WI38 (cell line): Measurements from ENCODE around the gene FAM114A2.
"Not testable (repeated sequence)": the region's sequence is repeated elsewhere in the genome, so short reads cannot be mapped to it uniquely, and the experiment has no call there.

Source experiments
- H3K4me3 ChIP-seq: 2 replicates; pipeline ENCODE4 v1.5.1; 2011; ENCODE audit warnings: low read depth, mild to moderate bottlenecking, control low read depth, low read length
- TF ChIP-seq, protein P1 (sequence below): IDR thresholded peaks from 2 replicates; pipeline ENCODE4 v1.5.1; 2012; ENCODE audit warnings: low read depth, mild to moderate bottlenecking, control low read depth, low read length

FAM114A2 gene

DNA sequence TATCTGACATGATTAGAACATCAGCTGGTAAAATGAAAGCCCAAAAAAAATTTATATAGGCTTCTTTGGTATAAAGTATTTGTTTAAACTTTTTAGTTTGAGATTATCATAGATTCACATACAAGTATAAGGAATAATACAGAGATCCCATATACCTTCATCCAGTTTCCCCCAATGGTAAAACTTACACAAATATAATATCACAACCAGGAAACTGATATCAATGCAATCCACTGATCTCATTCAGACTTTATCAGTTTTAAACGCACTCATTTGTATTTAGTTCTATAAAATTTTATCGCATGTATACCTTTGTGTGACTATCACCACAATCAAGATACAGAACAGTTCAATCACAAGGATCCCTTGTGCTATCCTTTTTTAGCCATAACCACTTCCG lies 3.8 kb downstream of the FAM114A2 start:
- no peak overlapping the region for H3K4me3 ChIP-seq
- TF ChIP-seq, protein P1, sequence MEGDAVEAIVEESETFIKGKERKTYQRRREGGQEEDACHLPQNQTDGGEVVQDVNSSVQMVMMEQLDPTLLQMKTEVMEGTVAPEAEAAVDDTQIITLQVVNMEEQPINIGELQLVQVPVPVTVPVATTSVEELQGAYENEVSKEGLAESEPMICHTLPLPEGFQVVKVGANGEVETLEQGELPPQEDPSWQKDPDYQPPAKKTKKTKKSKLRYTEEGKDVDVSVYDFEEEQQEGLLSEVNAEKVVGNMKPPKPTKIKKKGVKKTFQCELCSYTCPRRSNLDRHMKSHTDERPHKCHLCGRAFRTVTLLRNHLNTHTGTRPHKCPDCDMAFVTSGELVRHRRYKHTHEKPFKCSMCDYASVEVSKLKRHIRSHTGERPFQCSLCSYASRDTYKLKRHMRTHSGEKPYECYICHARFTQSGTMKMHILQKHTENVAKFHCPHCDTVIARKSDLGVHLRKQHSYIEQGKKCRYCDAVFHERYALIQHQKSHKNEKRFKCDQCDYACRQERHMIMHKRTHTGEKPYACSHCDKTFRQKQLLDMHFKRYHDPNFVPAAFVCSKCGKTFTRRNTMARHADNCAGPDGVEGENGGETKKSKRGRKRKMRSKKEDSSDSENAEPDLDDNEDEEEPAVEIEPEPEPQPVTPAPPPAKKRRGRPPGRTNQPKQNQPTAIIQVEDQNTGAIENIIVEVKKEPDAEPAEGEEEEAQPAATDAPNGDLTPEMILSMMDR = no peak

DNA sequence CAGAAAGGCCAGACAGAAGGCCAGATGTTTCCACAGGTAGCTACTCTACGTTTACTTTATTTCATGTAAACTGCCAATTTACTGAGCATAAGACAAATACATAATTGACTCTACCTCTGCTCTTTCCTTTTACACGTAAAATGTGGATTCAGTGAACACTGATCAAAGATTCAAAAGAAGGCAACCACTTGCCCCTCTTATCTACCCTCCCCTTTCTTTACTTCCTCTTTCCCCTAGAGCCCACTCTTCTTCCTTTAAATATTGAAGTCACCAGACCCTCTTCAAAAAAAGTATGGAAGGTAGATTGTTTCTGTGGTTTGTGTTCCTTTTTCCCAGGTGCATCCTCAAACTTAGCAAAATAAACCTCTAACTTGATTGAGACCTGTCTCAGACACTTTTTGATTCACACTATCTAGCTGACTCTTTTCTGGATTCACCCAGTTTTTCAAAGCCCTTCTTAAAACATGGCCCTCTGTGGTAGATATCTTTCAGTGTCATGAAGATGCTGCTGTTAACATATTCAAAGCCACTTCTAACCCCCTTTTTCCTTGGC lies 6.7 kb downstream of the FAM114A2 start:
- TF ChIP-seq, protein P1 = no peak
- H3K4me3 ChIP-seq = no peak overlapping the region

DNA sequence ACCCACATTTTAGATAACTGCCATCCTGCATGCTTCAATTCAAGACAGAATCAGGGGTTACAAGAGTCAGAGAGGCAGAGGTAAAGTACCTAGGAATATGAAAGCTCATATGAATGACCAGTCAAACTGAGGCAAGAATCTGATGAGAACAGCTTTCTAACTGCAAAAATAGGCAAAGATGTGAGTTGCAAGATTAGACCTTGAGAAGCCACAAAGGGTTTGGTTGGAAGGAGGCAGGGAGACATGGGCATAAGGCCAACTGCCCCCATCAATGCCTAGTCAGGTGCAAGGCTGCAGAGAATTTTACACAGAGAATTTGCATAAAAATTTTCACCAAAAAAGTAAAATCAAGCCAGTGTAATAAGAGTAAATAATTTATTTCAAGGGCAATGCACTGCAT lies 12.8 kb downstream of the FAM114A2 start:
- TF ChIP-seq, protein P1 = no peak
- H3K4me3 ChIP-seq = no peak overlapping the region

DNA sequence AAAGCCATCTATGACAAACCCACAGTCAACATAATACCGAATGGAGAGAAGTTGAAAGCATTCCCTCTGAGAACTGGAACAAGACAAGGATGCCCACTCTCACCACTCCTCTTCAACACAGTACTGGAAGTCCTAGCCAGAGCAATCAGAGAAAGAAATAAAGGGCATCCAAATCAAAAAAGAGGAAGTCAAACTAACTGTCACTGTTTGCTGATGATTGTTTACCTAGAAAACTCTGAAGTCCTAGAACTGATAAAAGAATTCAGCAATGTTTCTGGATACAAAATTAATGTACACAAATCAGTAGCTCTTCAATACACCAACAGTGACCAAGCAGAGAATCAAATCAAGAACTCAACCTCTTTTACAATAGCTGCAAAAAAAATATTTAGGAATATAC lies 19.8 kb downstream of the FAM114A2 start:
- not testable (repeated sequence) for H3K4me3 ChIP-seq

DNA sequence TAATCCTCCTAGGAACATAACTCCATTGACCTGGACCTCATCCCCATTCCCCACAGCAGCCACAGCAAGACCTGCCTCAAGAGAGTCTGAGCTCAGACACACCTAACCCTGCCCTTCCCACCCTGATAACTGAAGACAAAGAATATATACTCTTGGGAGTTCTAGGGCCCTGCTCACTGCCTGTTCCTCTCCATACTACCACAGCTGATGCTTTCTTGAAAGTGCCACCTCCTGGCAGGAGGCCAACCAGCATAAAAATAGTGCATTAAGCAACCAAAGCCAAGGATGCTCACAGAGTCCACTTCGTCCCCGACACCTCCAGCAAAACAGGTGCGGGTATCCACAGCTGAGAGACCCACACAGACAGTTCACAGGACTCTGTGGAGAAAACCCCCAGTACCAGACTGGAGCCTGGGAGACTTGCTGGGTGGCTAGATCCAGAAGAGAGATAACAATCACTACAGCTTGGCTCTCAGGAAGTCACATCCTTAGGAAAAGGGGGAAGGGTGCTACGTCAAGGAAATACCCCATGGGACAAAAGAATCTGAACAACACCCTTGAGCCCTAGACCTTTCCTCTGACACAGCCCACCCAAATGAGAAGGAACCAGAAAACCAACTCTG lies 23.5 kb downstream of the FAM114A2 start:
- H3K4me3 ChIP-seq = no peak overlapping the region
- TF ChIP-seq, protein P1 = no peak

DNA sequence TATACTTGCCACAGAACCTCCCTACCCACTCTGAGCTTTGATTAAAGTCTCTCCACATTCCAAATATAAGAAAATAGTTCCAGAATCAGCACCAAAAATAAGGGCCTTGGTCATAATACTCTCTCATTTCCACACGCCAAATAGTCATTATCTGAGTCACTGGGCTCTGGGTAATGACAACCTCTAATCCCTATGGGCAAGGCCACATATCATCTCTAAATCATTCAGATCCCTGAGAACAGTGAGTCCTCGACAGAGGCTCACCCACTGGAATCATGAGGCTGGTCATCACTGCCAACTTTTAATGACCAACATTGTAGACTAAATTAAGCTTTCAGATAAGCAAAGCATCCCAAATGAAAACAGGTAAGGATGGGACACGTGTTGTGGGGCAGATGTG lies 28.1 kb downstream of the FAM114A2 start:
- TF ChIP-seq, protein P1 = no peak
- H3K4me3 ChIP-seq = no peak overlapping the region

DNA sequence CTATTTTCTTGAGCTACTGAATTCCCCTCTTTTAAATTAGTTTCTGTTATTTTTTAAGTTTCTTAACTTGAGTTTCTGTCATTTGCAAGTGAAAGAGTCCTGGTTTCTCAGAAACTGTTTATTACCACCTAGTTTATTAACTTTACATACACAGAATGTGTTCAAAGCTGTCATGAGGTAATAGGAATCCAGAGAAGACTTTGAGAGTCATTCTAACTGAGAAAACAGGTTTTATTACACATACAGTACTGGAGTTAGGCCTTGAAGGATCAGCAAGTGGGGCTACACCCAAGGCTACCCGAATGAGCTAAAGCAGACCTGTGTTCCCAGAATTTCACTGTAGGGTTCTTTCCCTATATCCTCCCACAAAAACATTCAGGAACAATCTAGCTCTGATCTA lies 33.1 kb downstream of the FAM114A2 start:
- TF ChIP-seq, protein P1 = no peak
- no peak overlapping the region for H3K4me3 ChIP-seq

DNA sequence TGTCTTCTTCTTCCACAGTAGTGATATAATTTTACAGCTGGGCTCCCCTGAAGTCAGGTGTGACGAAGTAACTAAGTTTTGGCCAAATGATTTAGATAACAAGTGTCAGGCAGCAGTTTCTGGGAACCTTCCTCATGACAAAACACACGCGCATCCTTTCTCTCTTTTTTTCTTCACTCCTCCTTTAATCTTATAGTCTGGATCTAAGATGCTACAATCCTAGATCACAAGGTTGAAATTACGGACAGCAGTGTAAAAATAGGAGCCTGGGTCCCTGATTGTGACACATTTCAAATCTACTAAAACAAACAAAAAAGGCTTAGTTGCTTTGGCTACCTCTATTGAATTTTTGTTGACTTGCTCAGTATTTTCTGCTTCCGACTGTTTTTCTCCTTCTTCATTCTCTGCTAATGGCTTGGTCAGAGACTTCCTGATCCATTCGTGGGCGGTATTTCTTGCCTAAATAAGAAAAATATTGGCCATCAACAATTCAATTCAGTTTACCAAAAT lies 36.1 kb downstream of the FAM114A2 start:
- TF ChIP-seq, protein P1 = no peak
- H3K4me3 ChIP-seq = no peak overlapping the region
